H1 (cell line): ENCODE results near the gene PIK3R3. TPM values are rescaled to one million over a fixed set of nuclear protein-coding genes. Genes with fewer than 3 reads are reported as not detected.

Experiments used
- CTCF ChIA-PET: fragments of 300-600 bp; sonication (Branson Sonifier 250); formaldehyde crosslinking; loops from one replicate; lab custom pipeline; 2021; ENCODE audit not compliant: partially characterized antibody; lab: Charles Lee
- POLR2A ChIA-PET: fragments of 300-600 bp; sonication (Branson Sonifier 250); formaldehyde crosslinking; loops from one replicate; lab custom pipeline; 2021; ENCODE audit warnings: inconsistent platforms; ENCODE audit not compliant: partially characterized antibody; lab: Charles Lee
- DNase-seq, 2 experiments: peaks; one replicate each; pipeline versions ENCODE4 v3.0.0 to v3.0.0-alpha.2; 2010 to 2022; ENCODE audit warnings: low spot score in 2 of 2, low read depth in 1 of 2, mixed read lengths in 1 of 2
- FAIRE-seq: peaks from 2 replicates; lab custom pipeline; 2011; peaks lifted over from hg19 to GRCh38; lab: Jason Lieb, UNC
- H2AFZ ChIP-seq: 2 replicates; pipeline ENCODE4 v1.8.1; 2012; ENCODE audit warnings: low read length, inconsistent platforms
- H2AK5ac ChIP-seq: 2 replicates; pipeline ENCODE4 v1.6.1; 2013; ENCODE audit warnings: low read depth, low read length
- H2BK120ac ChIP-seq: replicated peaks from 2 replicates; pipeline ENCODE3; 2013; ENCODE audit warnings: low read depth, low read length, inconsistent platforms
- H2BK12ac ChIP-seq: 2 replicates; pipeline ENCODE4 v1.6.1; 2013; ENCODE audit warnings: low read depth, low read length
- H2BK15ac ChIP-seq: 2 replicates; pipeline ENCODE4 v1.6.1; 2013; ENCODE audit warnings: low read length
- H2BK20ac ChIP-seq: 2 replicates; pipeline ENCODE4 v1.6.1; 2013; ENCODE audit warnings: low read length
- H2BK5ac ChIP-seq: 2 replicates; pipeline ENCODE4 v1.6.1; 2013; ENCODE audit warnings: low read depth, low read length
- H3K14ac ChIP-seq: 2 replicates; pipeline ENCODE4 v1.6.1; 2013; ENCODE audit warnings: inconsistent platforms; ENCODE audit not compliant: insufficient read length
- H3K18ac ChIP-seq: 2 replicates; pipeline ENCODE4 v1.6.1; 2013; ENCODE audit warnings: low read length; ENCODE audit errors: extremely low read depth
- H3K23ac ChIP-seq: 2 replicates; pipeline ENCODE4 v1.6.1; 2013; ENCODE audit warnings: inconsistent platforms; ENCODE audit not compliant: insufficient read length
- H3K23me2 ChIP-seq: 2 replicates; pipeline ENCODE4 v1.6.1; 2013; ENCODE audit warnings: low read depth, low read length
- H3K27ac ChIP-seq: 2 replicates; pipeline ENCODE4 v1.6.1; 2011; ENCODE audit warnings: low read depth, low read length, inconsistent platforms
- H3K27me3 ChIP-seq, 4 experiments: replicated peaks in 1 of 4; 1 replicate in 1 of 4; 2 replicates in 3 of 4; pipeline versions ENCODE4 v1.6.1 to v1.8.1; 2011 to 2013; ENCODE audit warnings: low read length in 3 of 4, mild to moderate bottlenecking in 3 of 4, inconsistent platforms in 2 of 4, mixed read lengths in 2 of 4, moderate library complexity in 1 of 4; ENCODE audit not compliant: control insufficient read depth in 3 of 4, insufficient read depth in 3 of 4; ENCODE audit errors: extremely low read depth in 1 of 4
- H3K36me3 ChIP-seq, 4 experiments: 2 replicates each; pipeline versions ENCODE4 v1.6.1 to v1.8.1; 2011 to 2013; ENCODE audit warnings: mild to moderate bottlenecking in 4 of 4, low read length in 3 of 4, moderate library complexity in 2 of 4, control low read depth in 1 of 4, inconsistent platforms in 1 of 4; ENCODE audit not compliant: insufficient read depth in 4 of 4, control insufficient read depth in 2 of 4
- H3K4ac ChIP-seq: replicated peaks from 2 replicates; pipeline ENCODE3; 2013; ENCODE audit warnings: low read length, low read depth, mixed read lengths, inconsistent platforms; ENCODE audit not compliant: insufficient read length
- H3K4me1 ChIP-seq, 4 experiments: replicated peaks in 1 of 4; 1 replicate in 1 of 4; 2 replicates in 3 of 4; pipeline versions ENCODE4 v1.6.1 to v1.8.1; 2011 to 2013; ENCODE audit warnings: low read length in 3 of 4, inconsistent platforms in 2 of 4, mixed read lengths in 1 of 4; ENCODE audit not compliant: insufficient read depth in 4 of 4, control insufficient read depth in 3 of 4
- H3K4me2 ChIP-seq, 2 experiments: 2 replicates each; pipeline versions ENCODE4 v1.6.1 to v1.8.1; 2011 to 2013; ENCODE audit warnings: low read depth in 2 of 2, low read length in 2 of 2, control low read depth in 1 of 2, inconsistent platforms in 1 of 2, mild to moderate bottlenecking in 1 of 2; ENCODE audit not compliant: insufficient read depth in 1 of 2
- H3K4me3 ChIP-seq, 4 experiments: fragments of 200-600, 300-600 bp in 1 of 4; sonication (generic), shearing (Covaris generic), sonication (Bioruptor Twin) in 1 of 4; 2 replicates each; pipeline versions ENCODE4 v1.5.1 to v1.8.1; 2011 to 2016; ENCODE audit warnings: low read length in 4 of 4, low read depth in 3 of 4, control low read depth in 2 of 4, inconsistent platforms in 2 of 4, mild to moderate bottlenecking in 2 of 4, mixed read lengths in 1 of 4, moderate library complexity in 1 of 4; ENCODE audit not compliant: insufficient read depth in 2 of 4; ENCODE audit errors: extremely low read depth in 1 of 4
- H3K56ac ChIP-seq: replicated peaks from 2 replicates; pipeline ENCODE3; 2013; ENCODE audit warnings: low read depth, mild to moderate bottlenecking, mixed read lengths, low read length, inconsistent platforms; ENCODE audit not compliant: insufficient read length
- H3K79me1 ChIP-seq: 2 replicates; pipeline ENCODE4 v1.6.1; 2013; ENCODE audit warnings: low read depth, low read length, control low read depth
- H3K79me2 ChIP-seq, 2 experiments: 2 replicates each; pipeline versions ENCODE4 v1.6.1 to v1.8.1; 2012 to 2013; ENCODE audit warnings: low read length in 2 of 2, mild to moderate bottlenecking in 2 of 2, inconsistent platforms in 1 of 2; ENCODE audit not compliant: insufficient read depth in 2 of 2, control insufficient read depth in 1 of 2
- H3K9ac ChIP-seq, 4 experiments: replicated peaks in 1 of 4; 1 replicate in 1 of 4; 2 replicates in 3 of 4; pipeline versions ENCODE4 v1.6.1 to v1.8.1; 2011 to 2013; ENCODE audit warnings: low read depth in 3 of 4, low read length in 3 of 4, control low read depth in 2 of 4, mild to moderate bottlenecking in 2 of 4, moderate library complexity in 2 of 4, inconsistent platforms in 1 of 4; ENCODE audit errors: extremely low read depth in 1 of 4
- H3K9me3 ChIP-seq, 2 experiments: 2 replicates each; pipeline versions ENCODE4 v1.6.1 to v1.8.1; 2012 to 2013; ENCODE audit warnings: mild to moderate bottlenecking in 2 of 2, moderate library complexity in 2 of 2, control low read depth in 1 of 2, inconsistent platforms in 1 of 2, low read depth in 1 of 2, low read length in 1 of 2, mixed read lengths in 1 of 2; ENCODE audit not compliant: insufficient read depth in 2 of 2
- H4K20me1 ChIP-seq, 2 experiments: replicated peaks in 1 of 2; 2 replicates each; pipeline versions ENCODE3 to v1.8.1; 2011 to 2013; ENCODE audit warnings: inconsistent platforms in 2 of 2, low read length in 2 of 2, mild to moderate bottlenecking in 1 of 2; ENCODE audit not compliant: insufficient read depth in 2 of 2, control insufficient read depth in 1 of 2
- H4K5ac ChIP-seq: 2 replicates; pipeline ENCODE4 v1.6.1; 2013; ENCODE audit warnings: low read length, low read depth, mixed read lengths, inconsistent platforms; ENCODE audit not compliant: insufficient read length
- H4K8ac ChIP-seq: 2 replicates; pipeline ENCODE4 v1.8.0; 2013; ENCODE audit warnings: mild to moderate bottlenecking, moderate library complexity, low read length, inconsistent platforms; ENCODE audit not compliant: insufficient read depth; ENCODE audit errors: extremely low read depth
- H4K91ac ChIP-seq: replicated peaks from 2 replicates; pipeline ENCODE3; 2013; ENCODE audit warnings: low read length, mixed read lengths, inconsistent platforms; ENCODE audit not compliant: insufficient read length
- KDM4A ChIP-seq: IDR thresholded peaks from one replicate; pipeline ENCODE4 v1.7.1; 2012; ENCODE audit warnings: low read depth, mild to moderate bottlenecking, moderate library complexity, low read length, inconsistent platforms; ENCODE audit not compliant: severe bottlenecking
- NANOG ChIP-seq: IDR thresholded peaks from 2 replicates; pipeline ENCODE4 v1.6.1; 2011; ENCODE audit warnings: low read length, low read depth, mild to moderate bottlenecking, inconsistent platforms; ENCODE audit not compliant: insufficient read depth, poor library complexity, severe bottlenecking
- RXRA ChIP-seq: IDR thresholded peaks from 2 replicates; pipeline ENCODE4 v1.6.1; 2011; ENCODE audit warnings: low read depth, mild to moderate bottlenecking, low read length, moderate library complexity; ENCODE audit not compliant: insufficient read depth
- WGBS, 2 experiments: shearing (Covaris generic) in 1 of 2; methylation state at CpG; one replicate each; pipeline versions ENCODE4 v1.1.6 to v1.1.7; 2013 to 2015; ENCODE audit warnings: low lambda C conversion rate in 2 of 2, mixed read lengths in 2 of 2, inconsistent platforms in 1 of 2, low coverage in 1 of 2, missing lambda C conversion rate in 1 of 2; ENCODE audit not compliant: insufficient replicate concordance in 2 of 2, insufficient coverage in 1 of 2, insufficient read length in 1 of 2; ENCODE audit errors: extremely low coverage in 1 of 2, missing lambda C conversion rate in 1 of 2; 5-methylcytosine and 5-hydroxymethylcytosine counted together
- polyA plus RNA-seq, 7 experiments: library from polyadenylated mRNA; depleted of rRNA in 3 of 7; stranded (reverse) in 5 of 7; unstranded in 2 of 7; fragments of >200 nt in 5 of 7; fragments of 200-250 nt in 2 of 7; gene quantifications; 1 replicate in 5 of 7; 2 replicates in 1 of 7; 4 replicates in 1 of 7; pipeline versions ENCODE4 v1.2.1 to v1.2.3, GENCODE V29; 2011 to 2013; ENCODE audit warnings: missing spikeins in 2 of 7, mixed read lengths in 2 of 7
- total RNA-seq: library from RNA; stranded (reverse); fragmentation: NEBNext Ultra II Directional; extraction: Animal tissue kit (Norgen Biotek cat#: 25700); gene quantifications from 2 replicates; pipeline ENCODE4 v1.2.1, GENCODE V29; 2021
- TF ChIP-seq, protein P1 (sequence below): IDR thresholded peaks from 2 replicates; pipeline ENCODE4 v1.6.1; 2012; ENCODE audit warnings: inconsistent platforms

Gene PIK3R3
- total and polyA plus RNA-seq, 2 of the 8 experiments (the other 6 are each of a cell fraction or from before 2014, with no cell fraction given): 5.3 to 13.6 TPM

DNA sequence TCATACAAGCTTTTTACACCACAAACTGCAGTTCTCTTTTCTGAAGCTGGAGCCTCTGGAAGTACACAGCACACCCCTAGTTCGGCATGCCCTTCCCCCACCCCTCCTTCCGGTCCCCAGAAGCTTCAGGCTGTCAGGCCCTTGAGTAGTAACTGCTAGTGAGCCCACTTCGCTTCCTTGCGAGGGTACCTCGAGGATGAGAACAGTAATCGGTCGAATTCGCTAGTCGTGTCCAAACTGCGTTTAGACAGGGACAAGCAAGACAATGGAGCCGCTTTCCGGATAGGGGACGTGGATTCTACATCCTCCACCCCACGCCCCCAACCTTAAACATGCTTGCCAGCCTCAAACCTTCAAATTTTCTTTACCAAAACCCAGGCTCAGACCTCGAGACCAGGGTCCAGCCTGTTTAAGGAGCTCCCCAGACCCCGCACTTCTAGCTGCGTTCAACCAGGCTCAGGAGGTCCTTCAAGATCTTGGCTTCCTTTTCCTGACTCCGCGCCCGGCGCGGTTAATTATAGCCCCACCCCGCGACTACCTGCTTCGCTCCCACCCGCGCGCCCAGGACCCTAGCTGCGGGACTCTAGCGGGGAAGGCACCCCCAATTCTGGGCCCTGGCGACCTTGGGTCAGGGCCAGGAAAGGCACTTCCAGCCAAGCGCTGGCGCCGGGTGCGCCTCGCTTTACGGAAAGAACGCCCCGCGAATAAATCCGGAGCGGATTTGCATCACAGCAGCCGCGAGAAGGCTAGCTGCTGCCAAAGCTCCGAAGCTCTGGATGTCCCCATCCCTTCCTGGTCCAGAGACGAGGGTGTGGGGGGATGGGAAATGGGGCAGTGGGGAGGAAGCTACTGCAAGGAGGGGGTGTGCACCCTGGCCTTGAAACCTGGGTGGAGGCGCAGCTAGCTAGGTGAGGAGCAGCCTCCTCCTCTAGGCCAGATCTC lies 34.4 kb upstream of the PIK3R3 start:
- CTCF ChIA-PET: interaction anchor here (0.5 to 8.7 kb wide), 7 partner anchors 10 to 130 kb away, joined by 3 to 67 read pairs (median 6); no protein-coding TSS in a partner anchor
- Histone ChIP-seq H3K4ac (no peak overlapping the region), H2BK120ac (peak overlapping the region; percentile 38), H4K91ac (peak overlapping the region; percentile 45), H3K23me2 (no peaks in the 10 kb centered on the region; the same call in 1 of the 2 replicates), H2BK20ac (peak overlapping the region; percentile 72; the same call in 1 of the 2 replicates), H3K14ac (no peak overlapping the region), H3K23ac (no peak overlapping the region), H4K8ac (peak overlapping the region; percentile 40; the same call in 1 of the 2 replicates), H2BK5ac (peak overlapping the region; percentile 44; the same call in 1 of the 2 replicates), H3K79me2 (no peaks in the 10 kb centered on the region), H3K36me3 (no peaks in the 10 kb centered on the region), H3K4me1 (peaks cover 0 to 20% (median 7%) of the 10 kb centered on the region in 4 experiments; a peak in 5 of 7 replicates), H2AK5ac (no peak overlapping the region), H3K4me3 (peak overlapping the region; percentile 6 to 51 (median 20); a peak in 5 of 8 replicates), H3K18ac (peak overlapping the region; percentile 71), H3K79me1 (no peaks in the 10 kb centered on the region), H3K56ac (no peak overlapping the region), H3K27ac (no peak overlapping the region), H3K9me3 (no peaks in the 10 kb centered on the region), H3K4me2 (peak overlapping the region; percentile 56 to 73), H4K20me1 (no peaks in the 10 kb centered on the region), H3K27me3 (peaks cover 0 to 14% (median 9%) of the 10 kb centered on the region in 4 experiments; a peak in 5 of 7 replicates), H3K9ac (no peak overlapping the region; a peak in 1 of 7 replicates), H2AFZ (peak overlapping the region; percentile 93), H2BK12ac (peak overlapping the region; percentile 94; the same call in 1 of the 2 replicates), H4K5ac (peak overlapping the region; percentile 21), H2BK15ac (peak overlapping the region; percentile 92; the same call in 1 of the 2 replicates)
- 34% methylated on average over 46 of the region's 47 CpGs; no CpG with 5 or more reads in 1 of the 2 experiments for WGBS, 2 experiments
- TF ChIP-seq, protein P1, sequence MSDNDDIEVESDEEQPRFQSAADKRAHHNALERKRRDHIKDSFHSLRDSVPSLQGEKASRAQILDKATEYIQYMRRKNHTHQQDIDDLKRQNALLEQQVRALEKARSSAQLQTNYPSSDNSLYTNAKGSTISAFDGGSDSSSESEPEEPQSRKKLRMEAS: 0 out of 2 replicates have a peak, but pooled peaks have one; percentile 1
- TF ChIP-seq RXRA (no peak), KDM4A (peak; percentile 28), NANOG (no peak)
- peak in 1 of 2 experiments; percentile 70 for DNase-seq
- FAIRE-seq: no peak
- POLR2A ChIA-PET: interaction anchor here (1.0 to 2.9 kb wide), 3 partner anchors 15 to 36 kb away, joined by 3 to 8 read pairs (median 3); partner anchors contain the start of gene PIK3R3
